Inflammatory macrophage treated with lipopolysaccharide for 1 hour (primary cell): ENCODE results near the gene SECISBP2.
A peak's percentile ranks its signal among the peaks of the same experiment; 100 is the strongest.

ENCODE experiments used
- DNase-seq, 2 donors: peaks; one replicate each; pipeline ENCODE4 v3.0.0-alpha.2; 2020 to 2022

SECISBP2 gene

GRCh38 chr9:89349607-89350006 is 31.3 kb downstream of the SECISBP2 start:
- no peak for DNase-seq

GRCh38 chr9:89350988-89351557 is 32.8 kb downstream of the SECISBP2 start:
- DNase-seq: no peak

GRCh38 chr9:89351584-89352300 is 33.4 kb downstream of the SECISBP2 start:
- peak; percentile 27 to 41 for DNase-seq

GRCh38 chr9:89352451-89352850 is 34.2 kb downstream of the SECISBP2 start:
- no peak for DNase-seq

- DNase-seq: no peak
Measured at GRCh38 chr9:89352874-89353649, 34.8 kb downstream of the SECISBP2 start.

GRCh38 chr9:89353989-89354388 is 35.7 kb downstream of the SECISBP2 start:
- no peak for DNase-seq

GRCh38 chr9:89354471-89354870 is 36.2 kb downstream of the SECISBP2 start:
- no peak for DNase-seq

- DNase-seq: no peak
Measured at GRCh38 chr9:89356782-89357181, 38.5 kb downstream of the SECISBP2 start.

GRCh38 chr9:89357331-89358197 is 39.3 kb downstream of the SECISBP2 start:
- DNase-seq: no peak

- no peak for DNase-seq
Measured at GRCh38 chr9:89358376-89358916, 40.1 kb downstream of the SECISBP2 start.

- no peak for DNase-seq
Measured at GRCh38 chr9:89358985-89359384, 40.7 kb downstream of the SECISBP2 start.

- DNase-seq: no peak
Measured at GRCh38 chr9:89359751-89360261, 41.5 kb downstream of the SECISBP2 start.

GRCh38 chr9:89360465-89360864 is 42.2 kb downstream of the SECISBP2 start:
- no peak for DNase-seq

- DNase-seq: no peak
Measured at GRCh38 chr9:89361031-89361430, 42.7 kb downstream of the SECISBP2 start.

- DNase-seq: no peak
Measured at GRCh38 chr9:89361816-89362646, 43.7 kb downstream of the SECISBP2 start.

- no peak for DNase-seq
Measured at GRCh38 chr9:89362647-89363310, 44.5 kb downstream of the SECISBP2 start.

GRCh38 chr9:89363311-89363670 is 45.0 kb downstream of the SECISBP2 start:
- no peak for DNase-seq

GRCh38 chr9:89363921-89364665 is 45.8 kb downstream of the SECISBP2 start:
- DNase-seq: no peak

GRCh38 chr9:89364666-89365531 is 46.6 kb downstream of the SECISBP2 start:
- no peak for DNase-seq
